Activated CD4-positive, CD25-positive, alpha-beta regulatory T cell treated with anti-CD3 and anti-CD28 coated beads, Interleukin-2, amount 50 U/mL, for 72 hours (primary cell): ENCODE results near the gene WWC2.
"Not testable (repeated sequence)": the region's sequence is repeated elsewhere in the genome, so short reads cannot be mapped to it uniquely, and the experiment has no call there.

Experiments
- DNase-seq: peaks from one replicate; pipeline ENCODE4 v3.0.0; 2021

The WWC2 gene

DNA sequence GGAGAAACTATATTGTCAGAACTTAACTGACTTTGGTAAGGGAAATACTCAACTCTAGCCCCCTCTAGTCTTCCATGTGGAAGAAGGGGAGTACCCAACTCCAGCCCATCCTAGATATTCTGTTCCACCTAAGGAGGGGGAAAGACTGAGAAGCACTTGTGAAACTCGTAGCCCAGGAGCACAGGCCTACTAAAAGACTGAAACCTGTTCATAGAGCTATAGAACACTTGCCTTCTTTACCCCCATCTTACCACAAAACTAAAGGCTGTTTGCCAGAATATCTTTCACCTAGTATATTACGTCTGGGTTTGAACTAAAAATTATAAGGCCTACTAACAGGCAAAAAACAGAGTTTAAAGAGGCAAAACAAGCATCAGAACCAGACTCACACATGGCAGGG is 205.5 kb downstream of the WWC2 start:
- DNase-seq, result no peak

DNA sequence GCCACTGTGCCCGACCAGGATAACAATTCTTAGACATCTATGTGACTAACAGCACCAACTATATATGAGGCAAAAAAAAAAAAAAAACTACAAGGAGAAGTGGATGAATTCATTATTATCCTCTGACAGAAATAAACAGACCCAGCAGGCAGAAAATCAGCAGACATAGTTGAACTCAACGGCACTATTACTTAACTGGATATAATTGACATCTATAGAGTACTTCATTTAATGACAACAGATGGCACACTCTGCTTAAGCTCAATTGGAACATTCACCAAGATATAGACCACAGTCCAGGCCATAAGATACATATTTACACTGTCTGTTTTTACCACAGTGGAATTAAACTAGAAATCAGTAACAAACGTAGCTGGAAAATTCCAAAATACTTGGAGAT is 207.8 kb downstream of the WWC2 start:
- no peak for DNase-seq

DNA sequence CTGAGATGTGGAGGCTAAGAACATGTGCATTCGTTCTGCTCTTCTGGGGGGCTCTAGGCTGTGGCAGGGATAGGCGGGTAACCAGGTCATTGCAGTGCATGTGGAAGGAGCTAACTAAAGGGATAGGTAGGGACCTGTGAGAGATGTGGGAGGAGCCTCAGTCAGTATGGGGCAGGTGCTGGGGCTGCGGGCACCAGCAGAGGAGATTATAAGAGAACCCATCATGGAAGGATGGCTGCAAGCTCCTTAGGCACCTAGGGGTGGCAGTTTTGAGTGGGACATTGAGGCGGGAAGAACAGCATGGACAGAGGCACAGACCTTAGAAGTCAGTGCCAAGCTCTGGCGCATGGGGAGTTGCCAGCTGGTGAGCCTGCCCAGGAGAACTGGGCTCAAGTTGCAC is 213.8 kb downstream of the WWC2 start:
- no peak for DNase-seq

DNA sequence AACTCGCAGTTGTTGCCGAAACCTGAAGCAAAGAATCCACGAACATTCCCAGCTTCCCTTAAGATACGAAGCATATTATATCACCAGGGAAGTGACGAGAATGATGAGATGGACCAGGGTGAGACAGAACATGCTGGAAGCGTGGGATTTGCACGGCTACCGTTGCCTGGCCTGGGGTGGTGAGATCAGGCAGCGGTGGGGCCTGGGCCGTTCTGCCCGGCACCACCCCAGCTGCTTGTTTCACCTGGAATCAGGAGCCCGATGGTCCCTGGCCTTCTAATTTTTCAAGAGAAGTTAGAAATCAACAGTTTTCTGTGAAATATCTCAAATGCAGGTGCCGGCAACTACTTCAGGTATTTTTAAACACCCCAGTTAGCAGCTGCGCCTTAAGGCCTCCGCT is 215.3 kb downstream of the WWC2 start:
- no peak for DNase-seq

DNA sequence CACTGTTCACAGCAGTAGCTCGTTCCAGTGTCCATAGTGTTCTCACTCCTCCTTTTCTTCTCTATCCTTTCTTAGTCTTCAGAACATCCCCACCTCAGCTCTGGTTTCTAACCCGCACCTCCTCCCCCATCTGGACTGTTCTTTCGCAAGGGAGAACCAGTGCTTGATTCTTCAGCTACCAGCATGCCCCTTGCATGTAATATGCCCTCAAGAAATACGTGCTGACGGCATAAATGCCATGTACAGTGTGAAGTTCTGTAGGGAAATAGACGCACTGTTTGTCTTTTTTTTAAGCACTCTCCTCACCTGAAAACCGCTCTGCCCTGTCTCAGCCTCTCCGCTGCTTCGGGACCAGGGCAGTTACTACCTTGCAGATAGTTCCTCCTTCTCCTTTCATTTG is 215.7 kb downstream of the WWC2 start:
- no peak for DNase-seq

DNA sequence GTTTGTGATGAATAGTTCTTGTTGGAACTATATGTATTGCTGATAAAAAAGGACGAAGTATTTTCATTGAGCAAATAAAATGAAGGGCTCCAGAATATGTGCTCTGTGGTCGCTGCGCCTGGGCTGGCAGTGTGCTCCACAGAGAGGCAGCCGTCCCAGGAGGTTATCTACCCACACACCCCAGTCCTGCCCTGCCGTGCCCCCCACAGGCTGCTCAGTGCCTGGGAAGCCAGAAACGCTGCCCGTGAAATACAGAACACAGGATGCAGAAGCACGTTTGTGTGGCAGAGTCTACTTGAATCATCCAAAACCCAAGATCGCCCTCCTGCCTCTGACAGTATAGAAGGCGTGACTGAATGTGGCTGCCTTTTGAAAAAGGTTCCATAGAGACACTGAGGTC is 219.6 kb downstream of the WWC2 start:
- no peak for DNase-seq

DNA sequence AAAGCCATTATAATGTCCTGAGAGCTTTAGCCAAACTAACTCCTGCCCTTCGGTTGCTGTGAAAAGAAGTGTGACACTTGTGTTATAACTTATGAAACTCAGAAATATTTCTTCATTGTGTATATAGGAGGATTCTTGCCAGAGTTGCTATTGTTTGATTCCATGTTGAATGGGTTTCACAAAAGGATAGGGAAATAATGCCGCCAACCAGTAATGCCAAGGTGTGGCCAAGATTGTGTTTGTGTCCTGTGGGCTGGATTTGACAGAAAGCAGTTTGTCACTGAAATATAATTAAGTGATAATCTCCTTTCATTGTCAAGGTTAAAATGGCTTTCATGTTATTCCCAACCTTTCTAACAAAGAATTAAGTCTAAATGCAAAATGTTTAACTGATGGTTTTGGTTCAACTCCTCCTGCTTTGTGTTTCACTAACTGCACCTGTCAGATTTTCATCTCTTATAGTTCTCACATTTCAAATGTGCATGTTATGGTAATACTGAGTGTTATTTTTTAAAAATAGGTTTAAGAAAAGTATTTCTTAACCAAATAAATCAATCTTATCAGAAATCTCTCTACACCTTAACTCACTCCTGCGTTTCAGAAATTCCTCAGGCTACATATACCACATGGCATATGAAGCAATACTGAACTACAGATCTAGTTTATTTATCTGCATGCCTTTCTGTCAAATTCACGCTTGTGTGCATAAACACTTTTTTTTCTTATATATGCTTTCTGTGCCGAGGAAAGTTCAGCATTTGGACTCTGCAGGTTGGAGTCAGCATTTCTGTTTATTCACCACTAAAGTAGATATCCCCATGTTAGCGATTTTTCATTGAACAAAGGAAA is 221.4 kb downstream of the WWC2 start, which contains the start of gene CLDN22:
CLDN22 (minus strand) TSS at position 66 of the 849 bp plus-strand sequence; CDS start at position 8, 58 bp downstream.
- no peak for DNase-seq

DNA sequence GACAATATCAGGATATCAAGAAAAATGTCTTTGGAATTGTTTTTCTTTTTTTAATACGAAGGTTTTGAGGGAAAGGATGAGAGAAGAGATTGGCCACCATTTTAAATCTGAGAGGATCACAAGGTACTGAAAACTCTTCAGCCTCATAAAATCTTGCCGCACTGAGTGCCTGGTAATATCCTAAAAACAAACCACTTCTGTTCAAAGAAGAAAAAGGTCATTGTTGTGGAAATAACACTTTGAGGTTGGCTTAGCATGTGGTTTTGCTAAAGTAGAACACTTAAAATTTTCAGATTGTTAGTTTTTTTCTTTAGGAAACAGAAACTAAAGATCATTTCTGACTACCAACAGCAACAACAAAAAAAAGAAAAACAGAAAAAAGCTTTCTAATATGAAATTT is 222.0 kb downstream of the WWC2 start:
- no peak for DNase-seq

DNA sequence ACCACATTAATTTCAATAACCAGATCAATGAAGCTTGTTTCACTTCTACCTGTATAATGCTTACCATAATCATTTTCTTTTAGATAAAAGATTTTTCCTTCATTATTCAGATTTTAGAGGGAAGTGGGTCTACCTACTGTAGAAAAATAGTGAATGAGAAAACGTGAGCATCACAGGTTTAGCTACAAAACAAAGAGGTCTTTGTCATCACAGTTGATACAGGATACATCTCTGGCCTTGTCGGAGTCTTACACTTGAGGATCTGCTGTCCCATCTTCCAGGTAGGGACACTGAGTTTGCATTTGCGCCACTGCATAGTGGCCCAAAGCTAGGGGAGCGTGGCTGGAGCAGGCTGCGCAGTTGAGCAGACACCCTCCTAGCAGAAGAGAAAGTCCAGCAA is 222.5 kb downstream of the WWC2 start:
- no peak for DNase-seq

DNA sequence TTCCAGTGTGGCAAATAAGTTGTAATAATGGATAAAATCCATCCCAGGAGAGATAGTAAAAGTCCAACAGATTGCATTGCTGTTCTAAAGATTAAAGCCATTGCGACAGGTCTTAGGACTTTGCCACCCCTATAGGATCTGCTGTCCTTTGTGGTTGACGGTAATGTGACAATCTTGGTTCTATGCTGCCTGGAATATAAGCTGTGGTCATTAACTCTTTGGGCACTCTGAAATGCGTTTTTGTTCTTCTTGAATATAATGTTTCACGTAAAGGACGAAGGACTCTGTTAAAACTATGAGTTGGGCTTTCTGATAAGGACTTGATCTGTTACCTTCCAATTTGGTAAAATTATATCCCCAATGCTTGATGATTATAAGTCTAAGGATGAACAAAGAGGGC is 223.3 kb downstream of the WWC2 start, which contains the start of gene CLDN24:
CLDN24 (minus strand) TSS at position 101 of the 400 bp plus-strand sequence; CDS start at position 101, 0 bp downstream.
- DNase-seq, result no peak

DNA sequence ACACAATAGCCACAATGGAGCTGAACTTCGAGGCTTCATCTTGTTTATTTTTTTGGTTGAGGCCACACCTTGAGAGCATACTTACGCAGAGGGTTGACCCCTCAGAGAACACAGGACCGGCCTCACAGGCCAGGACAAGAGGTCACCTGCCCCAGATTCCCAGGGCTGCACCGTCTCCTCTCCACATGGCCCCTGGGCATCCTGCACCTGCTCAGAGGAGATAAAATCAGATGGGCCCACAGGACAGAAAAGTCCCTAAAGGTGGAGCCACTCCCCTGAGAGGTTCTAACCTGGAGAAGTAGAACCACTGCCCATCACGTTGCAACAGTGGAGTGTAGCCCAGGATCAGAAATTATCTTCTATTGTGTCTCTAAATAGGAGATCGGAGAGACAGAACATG is 224.2 kb downstream of the WWC2 start:
- no peak for DNase-seq

DNA sequence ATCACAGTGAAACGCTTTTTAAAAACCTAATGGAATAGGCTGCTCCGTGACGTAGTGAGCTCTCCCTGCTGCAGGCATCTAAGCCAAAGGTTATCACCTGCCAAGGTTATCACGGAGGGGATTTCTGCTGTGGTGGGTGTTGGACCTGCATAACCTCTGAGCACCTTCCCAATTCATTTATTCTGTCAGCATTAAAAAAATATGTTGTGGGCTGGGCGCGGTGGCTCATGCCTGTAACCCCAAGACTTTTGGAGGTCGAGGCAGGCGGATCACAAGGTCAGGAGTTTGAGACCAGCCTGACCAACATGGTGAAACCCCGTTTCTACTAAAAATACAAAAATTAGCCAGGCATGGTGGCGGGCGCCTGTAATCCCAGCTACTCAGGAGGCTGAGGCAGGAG is 225.0 kb downstream of the WWC2 start:
- not testable (repeated sequence) for DNase-seq

DNA sequence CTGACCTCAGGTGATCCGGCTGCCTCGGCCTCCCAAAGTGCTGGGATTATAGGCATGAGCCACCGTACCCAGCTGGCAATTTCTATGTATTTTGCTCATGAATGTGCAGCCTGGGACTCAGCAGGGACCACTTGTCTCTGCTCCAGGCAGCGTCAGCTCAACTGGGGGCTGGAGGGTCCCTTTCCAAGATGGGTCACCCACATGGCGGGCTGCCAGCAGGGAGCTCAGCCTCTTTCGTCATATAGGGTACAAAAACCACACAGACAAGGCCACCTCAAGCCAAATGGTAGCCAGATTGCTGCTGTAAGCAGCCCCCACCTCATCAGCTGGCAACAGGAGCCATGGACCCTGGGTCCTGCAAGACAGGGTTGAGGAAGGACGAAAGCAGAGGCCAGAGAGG is 225.6 kb downstream of the WWC2 start:
- DNase-seq, result no peak

DNA sequence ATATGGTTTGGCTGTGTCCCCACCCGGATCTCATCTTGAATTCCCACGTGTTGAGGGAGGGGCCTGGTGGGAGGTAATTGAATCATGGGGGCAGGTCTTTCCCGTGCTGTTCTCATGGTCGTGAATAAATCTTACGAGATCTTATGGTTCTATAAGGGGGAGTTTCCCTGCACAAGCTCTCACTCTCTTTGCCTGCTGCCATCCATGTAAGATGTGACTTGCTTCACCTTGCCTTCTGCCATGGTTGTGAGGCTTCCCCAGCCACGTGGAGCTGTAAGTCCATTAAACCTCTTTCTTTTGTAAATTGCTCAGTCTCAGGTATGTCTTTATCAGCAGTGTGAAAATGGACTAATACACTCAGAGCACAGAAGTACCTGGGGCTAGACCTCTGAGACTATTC is 227.3 kb downstream of the WWC2 start:
- not testable (repeated sequence) for DNase-seq

DNA sequence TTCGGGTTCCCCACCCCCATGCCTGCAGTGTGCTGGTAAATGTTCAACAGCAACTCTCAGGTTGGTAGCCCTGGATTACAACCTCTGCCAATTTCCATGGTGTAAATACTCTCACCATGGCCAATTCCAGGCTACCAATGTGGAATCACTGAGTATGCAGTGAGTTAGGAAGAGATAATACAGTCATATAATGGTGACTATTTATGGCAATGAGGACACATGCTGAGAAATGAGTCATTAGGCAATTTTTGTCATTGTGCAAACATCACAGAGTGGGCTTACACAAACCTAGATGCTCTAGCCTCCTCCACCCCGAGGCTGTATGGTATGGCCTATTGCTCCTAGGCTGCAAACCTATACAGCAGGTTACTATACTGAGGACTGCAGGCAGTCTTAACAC is 227.8 kb downstream of the WWC2 start:
- no peak for DNase-seq

DNA sequence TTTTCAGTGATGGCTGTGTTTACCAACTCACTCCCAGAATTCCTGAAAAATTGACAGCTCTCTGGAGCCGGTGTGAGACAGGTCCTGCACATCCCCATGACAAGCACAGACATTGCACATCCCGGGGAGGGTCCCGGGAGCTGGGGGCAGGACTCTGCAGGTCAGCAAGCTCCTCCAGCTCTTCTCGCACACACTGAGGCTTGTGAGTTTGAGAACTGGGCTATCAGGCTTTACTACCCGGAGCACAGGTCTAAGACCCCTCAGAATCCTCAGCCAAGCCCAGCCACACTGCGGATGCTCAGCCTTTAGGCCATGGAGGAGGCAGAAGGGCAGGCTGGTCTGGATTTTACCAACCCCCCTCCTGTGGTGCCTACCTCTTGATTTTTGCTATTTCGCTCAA is 228.8 kb downstream of the WWC2 start:
- no peak for DNase-seq

DNA sequence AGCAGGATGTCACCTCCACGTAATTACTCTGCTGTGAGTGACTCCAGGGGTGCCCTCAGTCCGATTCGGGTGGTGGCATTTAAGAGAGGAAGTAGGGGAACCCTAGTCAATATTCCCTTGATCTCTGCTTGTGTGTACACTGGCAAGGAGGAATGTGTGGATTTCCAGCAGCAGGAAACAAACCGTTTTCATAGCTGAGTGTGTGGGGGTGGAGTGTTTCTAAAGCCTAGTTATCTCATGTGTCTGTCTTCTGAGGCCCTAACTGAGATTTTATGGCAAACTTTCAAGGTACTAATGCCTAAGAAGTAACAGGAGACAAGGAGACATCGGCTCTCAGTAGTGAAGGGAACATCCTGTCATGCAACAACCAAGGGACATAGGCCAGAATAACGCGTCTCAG is 229.8 kb downstream of the WWC2 start:
- DNase-seq, result no peak

DNA sequence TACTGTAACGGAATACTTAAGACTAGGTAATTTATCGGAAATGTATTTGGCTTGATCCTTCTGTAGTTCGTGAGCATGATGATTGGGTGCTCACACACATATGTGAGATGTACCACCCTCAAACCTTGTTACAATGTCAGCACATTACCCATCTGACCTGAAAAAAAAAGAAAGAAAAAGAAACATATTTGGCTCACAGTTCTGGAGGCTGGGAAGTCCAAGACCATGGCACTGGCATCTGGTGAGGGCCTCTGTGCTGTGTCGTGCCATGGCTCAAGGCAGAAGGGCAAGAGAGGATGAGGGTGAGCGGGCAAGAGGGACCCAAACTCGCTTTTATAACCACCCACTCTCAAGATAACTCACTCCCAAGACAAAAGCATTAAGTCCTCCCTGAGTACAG is 230.2 kb downstream of the WWC2 start:
- no peak for DNase-seq

DNA sequence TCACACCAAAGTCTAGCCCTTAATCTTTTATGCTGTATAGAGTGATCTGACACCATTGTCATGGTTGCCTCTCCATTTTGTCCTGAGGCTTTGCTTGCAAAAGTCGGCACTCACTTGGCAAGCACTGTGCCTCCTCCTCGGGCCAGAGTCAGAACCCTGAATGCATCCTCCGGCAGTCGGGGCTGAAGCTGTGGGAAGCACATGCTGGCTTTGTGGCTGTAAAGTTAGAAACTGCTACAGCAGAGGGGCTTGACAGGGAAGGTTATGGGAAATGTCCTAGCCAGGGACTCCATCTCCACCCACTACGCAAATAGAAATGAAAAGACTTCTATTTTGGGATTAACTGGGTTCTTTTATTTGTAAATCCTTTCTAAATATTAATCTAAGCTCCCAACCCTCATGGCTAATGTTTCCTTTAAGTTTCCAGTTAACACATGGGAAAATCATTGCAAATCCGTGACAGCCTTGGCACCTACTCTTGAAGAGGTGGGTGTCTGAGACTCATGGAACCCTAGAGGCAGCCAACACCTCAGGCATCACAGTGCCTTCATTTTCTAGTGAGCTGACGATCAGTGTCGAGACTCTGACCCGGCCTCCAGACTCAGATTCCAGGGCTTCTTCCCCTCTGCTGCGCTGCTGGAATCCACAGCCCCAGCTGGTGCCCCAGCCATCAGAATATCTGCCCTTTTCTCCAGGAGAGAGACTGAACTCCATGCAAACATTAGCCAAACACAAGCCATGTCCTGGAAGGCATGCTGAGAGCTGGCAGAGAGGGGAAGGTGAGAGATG is 231.1 kb downstream of the WWC2 start:
- no peak for DNase-seq

DNA sequence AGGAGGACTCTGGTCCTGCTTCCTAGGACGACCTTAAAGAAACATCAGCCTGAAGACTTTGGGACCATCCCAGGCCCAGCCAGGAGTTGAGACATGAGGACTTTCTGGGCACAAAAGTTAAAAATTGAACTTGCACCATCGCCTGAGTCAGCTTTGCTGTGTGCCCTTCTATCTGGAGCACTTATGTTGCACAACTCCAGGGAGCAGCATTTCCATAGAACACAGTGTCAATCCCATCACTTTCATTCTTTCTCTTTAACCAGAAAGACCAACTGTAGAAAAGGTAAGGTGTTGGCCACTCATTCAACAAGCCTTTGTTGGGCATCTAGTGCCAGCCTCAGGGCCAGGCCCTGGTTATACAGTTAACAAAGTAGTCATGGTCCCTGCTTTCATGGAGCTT is 231.8 kb downstream of the WWC2 start:
- DNase-seq, result no peak

DNA sequence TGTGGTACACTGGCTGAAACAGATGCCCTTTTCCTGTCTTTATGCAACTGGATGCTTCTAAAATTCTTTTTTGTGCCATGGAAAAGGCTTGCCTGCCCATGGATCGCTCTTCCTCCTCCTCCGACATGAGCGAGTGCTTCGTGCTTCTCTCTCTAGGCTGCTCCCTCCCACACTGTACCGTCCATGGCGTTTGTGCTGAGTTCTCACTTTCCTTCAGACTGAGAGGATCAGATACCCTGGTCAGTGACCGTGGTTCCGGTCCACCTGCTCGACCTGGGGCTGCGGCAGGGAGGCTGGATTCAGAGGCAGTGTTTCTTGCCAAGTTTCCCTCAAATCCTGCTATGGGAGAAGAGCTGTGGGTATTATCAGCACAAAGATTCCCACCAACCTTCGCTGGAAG is 233.4 kb downstream of the WWC2 start:
- no peak for DNase-seq

DNA sequence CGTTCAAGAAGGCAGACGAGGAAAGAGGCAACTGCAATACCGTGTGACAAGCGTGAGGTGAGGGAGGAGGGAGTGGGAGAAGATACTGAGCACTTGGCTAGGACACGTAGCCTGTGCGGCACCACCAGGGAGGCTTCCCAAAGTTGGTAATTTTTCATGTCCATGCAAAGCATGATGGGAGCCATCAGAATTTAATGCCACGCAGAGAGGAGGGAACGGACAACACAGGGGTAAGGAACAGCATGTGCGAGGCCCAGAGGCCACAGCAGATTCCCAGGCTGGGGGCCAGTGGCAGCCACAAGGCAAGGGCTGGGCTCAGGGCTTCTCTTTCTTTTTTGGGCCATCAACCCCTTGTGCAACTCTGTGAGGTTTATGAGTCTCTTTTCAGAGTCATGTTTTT is 234.1 kb downstream of the WWC2 start:
- no peak for DNase-seq

DNA sequence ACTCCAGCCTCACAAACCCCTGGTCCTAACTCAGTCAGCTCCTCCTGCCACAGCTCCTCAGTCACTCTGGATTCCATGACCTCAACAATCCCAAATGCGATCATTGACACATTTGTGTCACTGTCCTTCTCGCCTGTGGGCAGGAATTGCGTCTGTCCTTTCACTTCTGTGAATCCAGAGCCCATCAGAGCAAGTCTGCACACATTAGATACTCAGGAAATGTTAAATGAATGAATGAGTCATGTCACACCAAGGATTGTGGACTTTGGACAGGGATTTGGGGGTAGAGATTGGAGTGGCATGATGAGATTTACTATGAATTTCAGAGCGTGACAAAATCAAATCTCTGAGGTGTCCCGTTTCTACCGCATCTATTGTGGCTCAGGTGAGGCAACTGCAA is 234.9 kb downstream of the WWC2 start:
- DNase-seq, result no peak

DNA sequence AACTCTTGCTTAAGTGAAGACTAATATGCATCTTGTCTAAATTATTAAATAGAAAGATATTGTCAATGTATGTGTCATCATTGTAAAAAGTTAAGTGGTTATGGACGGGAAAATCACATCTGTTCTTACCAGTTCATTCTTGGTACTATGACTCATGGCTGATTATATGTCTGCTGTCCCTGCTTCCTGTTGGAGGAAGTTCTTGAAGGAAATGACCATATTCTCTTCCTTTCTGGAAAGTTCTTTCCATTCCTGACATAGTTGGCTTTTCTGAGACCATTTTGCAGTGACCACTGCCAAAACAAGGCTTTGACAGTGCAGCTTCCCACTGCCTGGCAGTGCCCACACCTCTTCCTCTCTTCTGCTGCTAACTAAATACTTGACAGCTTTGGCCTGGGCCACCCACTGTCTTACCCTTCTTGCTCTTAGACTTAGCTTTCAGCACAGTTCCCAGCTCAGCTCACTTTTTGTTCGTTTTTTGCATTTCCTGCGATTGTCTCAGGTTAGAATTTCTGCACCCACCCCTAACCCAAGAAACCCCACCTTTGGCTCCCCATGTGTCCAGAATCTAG is 236.4 kb downstream of the WWC2 start:
- no peak for DNase-seq
